B cell (primary cell): ENCODE data around the gene CDC42BPG. TPM values are rescaled to one million over a fixed set of nuclear protein-coding genes. Genes with fewer than 3 reads are reported as not detected.

ENCODE experiments used
- ATAC-seq: fragments of 200-7000 bp; cut with Tn5 transposase; one replicate; pipeline ENCODE4 v1.10.0; 2021; ENCODE audit warnings: low read depth, mild to moderate bottlenecking, moderate number of reproducible peaks, moderate library complexity
- CTCF ChIA-PET: fragments of 350-600 bp; sonication (Branson Sonifier 250); formaldehyde crosslinking; loops from one replicate; lab custom pipeline; 2021; ENCODE audit warnings: antibody characterized with exemption, inconsistent platforms; lab: Charles Lee
- POLR2A ChIA-PET: fragments of 350-600 bp; sonication (Branson Sonifier 250); formaldehyde crosslinking; loops from one replicate; lab custom pipeline; 2021; ENCODE audit warnings: antibody characterized with exemption; lab: Charles Lee
- DNase-seq: peaks from one replicate; pipeline ENCODE4 v3.0.0; 2013
- H2AFZ ChIP-seq: 2 replicates; pipeline ENCODE4 v1.6.1; 2012; ENCODE audit warnings: mild to moderate bottlenecking, low read depth, low read length; ENCODE audit not compliant: insufficient read depth, poor library complexity, severe bottlenecking
- H3K27ac ChIP-seq, 2 donors: 1 replicate in 1 of 2; 2 replicates in 1 of 2; pipeline ENCODE4 v1.5.1; 2012 to 2013; ENCODE audit warnings: low read length in 2 of 2, mild to moderate bottlenecking in 2 of 2, moderate library complexity in 1 of 2
- H3K27me3 ChIP-seq, 4 experiments: fragments of 200-600 bp in 1 of 4; sonication (generic) in 1 of 4; replicated peaks in 1 of 4; 1 replicate in 2 of 4; 2 replicates in 2 of 4; pipeline versions ENCODE4 v1.6.1 to v1.7.0; 2013 to 2016; ENCODE audit warnings: low read length in 3 of 4, mild to moderate bottlenecking in 2 of 4, mixed read lengths in 1 of 4, moderate library complexity in 1 of 4; ENCODE audit not compliant: insufficient read depth in 4 of 4, control insufficient read depth in 3 of 4; ENCODE audit errors: control extremely low read depth in 1 of 4
- H3K36me3 ChIP-seq, 2 experiments: replicated peaks in 1 of 2; 1 replicate in 1 of 2; 2 replicates in 1 of 2; pipeline versions ENCODE4 v1.6.1 to v1.7.1; 2013; ENCODE audit warnings: low read length in 1 of 2; ENCODE audit not compliant: insufficient read depth in 2 of 2, control insufficient read depth in 1 of 2; ENCODE audit errors: control extremely low read depth in 1 of 2, extremely low read depth in 1 of 2
- H3K4me1 ChIP-seq, 2 donors: fragments of 200-600 bp in 1 of 2; sonication (generic) in 1 of 2; 1 replicate in 1 of 2; 2 replicates in 1 of 2; pipeline versions ENCODE4 v1.5.1 to v1.6.1; 2013 to 2017; ENCODE audit warnings: low read length in 2 of 2; ENCODE audit not compliant: control insufficient read depth in 2 of 2, insufficient read depth in 2 of 2
- H3K4me2 ChIP-seq: replicated peaks from 2 replicates; pipeline ENCODE3; 2012; ENCODE audit warnings: mild to moderate bottlenecking, low read depth, low read length; ENCODE audit not compliant: poor library complexity, severe bottlenecking
- H3K4me3 ChIP-seq, 5 experiments: fragments of 200-600 bp in 1 of 5; sonication (generic) in 1 of 5; 1 replicate in 3 of 5; 2 replicates in 2 of 5; pipeline versions ENCODE4 v1.5.1 to v1.7.0; 2011 to 2016; ENCODE audit warnings: low read length in 4 of 5, mild to moderate bottlenecking in 4 of 5, low read depth in 2 of 5, control low read depth in 1 of 5, moderate library complexity in 1 of 5; ENCODE audit not compliant: insufficient read depth in 1 of 5; ENCODE audit errors: control extremely low read depth in 1 of 5, extremely low read depth in 1 of 5
- H3K79me2 ChIP-seq: fragments of 200-600 bp; sonication (generic); one replicate; pipeline ENCODE4 v1.6.0; 2016; ENCODE audit warnings: low read length; ENCODE audit not compliant: control insufficient read depth, insufficient read depth
- H3K9ac ChIP-seq: fragments of 200-600 bp; sonication (generic); 2 replicates; pipeline ENCODE4 v1.6.1; 2017; ENCODE audit warnings: mild to moderate bottlenecking, low read length, moderate library complexity
- H3K9me3 ChIP-seq, 3 donors: one replicate each; pipeline versions ENCODE4 v1.6.1 to v1.7.1; 2013; ENCODE audit warnings: low read length in 2 of 3; ENCODE audit not compliant: control insufficient read depth in 2 of 3, insufficient read depth in 1 of 3; ENCODE audit errors: control extremely low read depth in 1 of 3
- H4K20me1 ChIP-seq: 2 replicates; pipeline ENCODE4 v1.6.0; 2012; ENCODE audit warnings: mild to moderate bottlenecking, low read length; ENCODE audit not compliant: insufficient read depth, control insufficient read depth, poor library complexity, severe bottlenecking
- H3K27ac Mint-ChIP-seq: one replicate; pipeline ENCODE4 v1.8.0; 2021; ENCODE audit warnings: mixed read lengths
- H3K27me3 Mint-ChIP-seq: one replicate; pipeline ENCODE4 v1.8.0; 2021; ENCODE audit warnings: mixed read lengths
- H3K4me1 Mint-ChIP-seq: one replicate; pipeline ENCODE4 v1.8.0; 2021; ENCODE audit warnings: mixed read lengths
- H3K4me3 Mint-ChIP-seq: one replicate; pipeline ENCODE4 v1.8.0; 2021; ENCODE audit warnings: mixed read lengths
- H3K9me3 Mint-ChIP-seq: one replicate; pipeline ENCODE4 v1.8.0; 2022; ENCODE audit warnings: mixed read lengths; ENCODE audit not compliant: insufficient read depth
- CTCF ChIP-seq: fragments of 200-600 bp; IDR thresholded peaks from one replicate; pipeline ENCODE4 v1.8.0; 2022; ENCODE audit warnings: antibody characterized with exemption, mild to moderate bottlenecking
- EZH2 ChIP-seq: IDR thresholded peaks from 2 replicates; pipeline ENCODE4 v1.6.1; 2012; ENCODE audit warnings: borderline replicate concordance, low read depth, mild to moderate bottlenecking, moderate library complexity, low read length; ENCODE audit not compliant: insufficient read depth, poor library complexity, severe bottlenecking
- WGBS: methylation state at CpG from one replicate; pipeline ENCODE4 v1.1.5; 2013; ENCODE audit warnings: missing lambda C conversion rate; ENCODE audit not compliant: insufficient coverage; 5-methylcytosine and 5-hydroxymethylcytosine counted together
- intact Hi-C: fragments of 100-400 bp; cut with micrococcal nuclease; formaldehyde crosslinking; loops from one replicate; pipeline ENCODE4 v1.10.0; 2022
- polyA plus RNA-seq: library from polyadenylated mRNA; depleted of rRNA; stranded (reverse); fragments of >200 nt; gene quantifications from 2 replicates; pipeline ENCODE4 v1.2.3, GENCODE V29; 2012
- total RNA-seq, 2 donors: library from RNA; stranded (reverse); fragments of 120-200 nt in 1 of 2; gene quantifications; 1 replicate in 1 of 2; 2 replicates in 1 of 2; pipeline versions ENCODE4 v1.2.3 to v1.2.4, GENCODE V29; 2013 to 2022

CDC42BPG gene
- total and polyA plus RNA-seq, 2 donors (not counting 1 experiment from before 2014, with no cell fraction given): 3.7 to 8.7 TPM

- Mint-ChIP-seq H3K4me1 (peaks cover 85% of the 10 kb centered on the region), H3K4me3 (peak overlapping the region; percentile 26), H3K27ac (peak overlapping the region; percentile 79), H3K27me3 (no peaks in the 10 kb centered on the region), H3K9me3 (no peaks in the 10 kb centered on the region)
- no peaks in the 10 kb centered on the region for H3K27me3 ChIP-seq
- H3K9ac ChIP-seq: no peak overlapping the region
- peaks cover 97 to 100% of the 10 kb centered on the region in 2 donors for H3K4me1 ChIP-seq
- DNase-seq: no peak
- peaks cover 0 to 4% (median 0%) of the 10 kb centered on the region in 3 donors for H3K9me3 ChIP-seq
- peaks cover 19% of the 10 kb centered on the region for H4K20me1 ChIP-seq
- TF ChIP-seq CTCF: no peak
- TF ChIP-seq EZH2: no peak
- intact Hi-C loops: no loop called here
- POLR2A ChIA-PET: interaction anchor here (0.5 to 3.0 kb wide), 5 partner anchors 9 to 77 kb away, joined by 3 to 20 read pairs (median 4); partner anchors contain the start of gene EHD1
- no peak overlapping the region for H2AFZ ChIP-seq
- H3K4me2 ChIP-seq: peak overlapping the region; percentile 40
- no peak for ATAC-seq
- peak overlapping the region; percentile 2 to 86 for H3K27ac ChIP-seq
- peaks cover 93% of the 10 kb centered on the region for H3K79me2 ChIP-seq
- H3K36me3 ChIP-seq: peaks cover 0 to 62% of the 10 kb centered on the region in 2 experiments
- 98% methylated on average over 3 of the region's 6 CpGs for WGBS
- CTCF ChIA-PET: interaction anchor here (1.5 to 29.2 kb wide), 4 partner anchors 6 to 58 kb away, joined by 3 to 1254 read pairs (median 343); partner anchors contain the start of genes CDC42BPG and EHD1
- H3K4me3 ChIP-seq: no peak overlapping the region
Measured at GRCh38 chr11:64857485-64857884, 13.0 kb upstream of the CDC42BPG start.
